Measurements from ENCODE around the gene CACNG1. TPM values are rescaled to one million over a fixed set of nuclear protein-coding genes. Genes with fewer than 3 reads are reported as not detected.

The CACNG1 gene
- total RNA-seq, 1 donor from 2014 or later = not detected

- H3K4me2 ChIP-seq = no peak overlapping the region
- H3K27me3 Mint-ChIP-seq (ENCODE audit: insufficient read depth, low read depth) = peaks cover 2% of the 10 kb centered on the region
Measured at GRCh38 chr17:67022451-67022810, 21.9 kb upstream of the CACNG1 start.

GRCh38 chr17:67024736-67025135, 19.6 kb upstream of the CACNG1 start:
- Mint-ChIP-seq H3K27ac (no peak overlapping the region), H3K4me1 (no peaks in the 10 kb centered on the region)
- H3K4me2 ChIP-seq = no peak overlapping the region

More at GRCh38 chr17:67022451-67022810, 21.9 kb upstream of the CACNG1 start:
- Mint-ChIP-seq H3K9me3 (no peaks in the 10 kb centered on the region), H3K27ac (no peak overlapping the region), H3K4me1 (peaks cover 15% of the 10 kb centered on the region), H3K36me3 (peaks cover 11% of the 10 kb centered on the region), H3K4me3 (no peak overlapping the region)
- Histone ChIP-seq H3F3A (ENCODE audit: low read depth) (no peaks in the 10 kb centered on the region), H3K9ac (no peak overlapping the region), H3K79me2 (ENCODE audit: low read depth) (no peaks in the 10 kb centered on the region), H2AFZ (replicated peaks) (no peak overlapping the region), H3K27ac (no peak overlapping the region), H3K4me1 (peaks cover 9% of the 10 kb centered on the region), H3K9me3 (ENCODE audit: low read depth) (no peaks in the 10 kb centered on the region), H4K20me1 (ENCODE audit: low read depth) (no peaks in the 10 kb centered on the region), H3K27me3 (no peaks in the 10 kb centered on the region), H3K36me3 (no peaks in the 10 kb centered on the region), H3K4me3 (no peak overlapping the region)
- DNase-seq (ENCODE audit: low spot score) = no peak
- TF ChIP-seq EZH2phosphoT487 (IDR thresholded peaks at IDR 0.05) = no peak

GRCh38 chr17:67025216-67025792, 19.1 kb upstream of the CACNG1 start:
- H3K36me3 ChIP-seq = no peaks in the 10 kb centered on the region
- H3K4me3 ChIP-seq = no peak overlapping the region
- no peak overlapping the region for H3K27ac Mint-ChIP-seq

More at GRCh38 chr17:67024736-67025135, 19.6 kb upstream of the CACNG1 start:
- Mint-ChIP-seq H3K4me3 (no peak overlapping the region), H3K27me3 (ENCODE audit: insufficient read depth, low read depth) (no peaks in the 10 kb centered on the region), H3K36me3 (peaks cover 14% of the 10 kb centered on the region), H3K9me3 (no peaks in the 10 kb centered on the region)
- Histone ChIP-seq H3K9me3 (ENCODE audit: low read depth) (no peaks in the 10 kb centered on the region), H2AFZ (replicated peaks) (no peak overlapping the region), H3K36me3 (no peaks in the 10 kb centered on the region), H3K27me3 (no peaks in the 10 kb centered on the region), H3K9ac (no peak overlapping the region), H3F3A (ENCODE audit: low read depth) (no peaks in the 10 kb centered on the region), H3K27ac (no peak overlapping the region), H4K20me1 (ENCODE audit: low read depth) (no peaks in the 10 kb centered on the region), H3K4me3 (no peak overlapping the region), H3K4me1 (no peaks in the 10 kb centered on the region), H3K79me2 (ENCODE audit: low read depth) (no peaks in the 10 kb centered on the region)
- DNase-seq (ENCODE audit: low spot score) = no peak
- TF ChIP-seq CTCF (IDR thresholded peaks at IDR 0.05) (no peak), EZH2 (IDR thresholded peaks at IDR 0.05) (no peak), EZH2phosphoT487 (IDR thresholded peaks at IDR 0.05) (no peak)

More at GRCh38 chr17:67025216-67025792, 19.1 kb upstream of the CACNG1 start:
- TF ChIP-seq EZH2phosphoT487 (IDR thresholded peaks at IDR 0.05) = no peak
- TF ChIP-seq EZH2 (IDR thresholded peaks at IDR 0.05) = no peak
- no peak for TF ChIP-seq CTCF (IDR thresholded peaks at IDR 0.05)
- H3K9me3 ChIP-seq (ENCODE audit: low read depth) = no peaks in the 10 kb centered on the region
- Mint-ChIP-seq H3K4me1 (no peaks in the 10 kb centered on the region), H3K27me3 (ENCODE audit: insufficient read depth, low read depth) (no peaks in the 10 kb centered on the region), H3K36me3 (peaks cover 20% of the 10 kb centered on the region), H3K9me3 (no peaks in the 10 kb centered on the region), H3K4me3 (no peak overlapping the region)
- DNase-seq (ENCODE audit: low spot score) = no peak
- no peak overlapping the region for H3K27ac ChIP-seq
- H3K27me3 ChIP-seq = no peaks in the 10 kb centered on the region
- no peaks in the 10 kb centered on the region for H3K79me2 ChIP-seq (ENCODE audit: low read depth)
- H3K9ac ChIP-seq = no peak overlapping the region
- no peaks in the 10 kb centered on the region for H3F3A ChIP-seq (ENCODE audit: low read depth)
- H2AFZ ChIP-seq (replicated peaks) = no peak overlapping the region
- no peaks in the 10 kb centered on the region for H4K20me1 ChIP-seq (ENCODE audit: low read depth)
- no peaks in the 10 kb centered on the region for H3K4me1 ChIP-seq
- no peak overlapping the region for H3K4me2 ChIP-seq

Data from neural progenitor cell (in vitro differentiated cells).